ENCODE results near the gene NUMA1.

Gene NUMA1

GRCh38 chr11:72012897-72013721 is 67.2 kb downstream of the NUMA1 start:
- no peak for ATAC-seq (replicated peaks)
- DNase-seq: no peak
- Mint-ChIP-seq H3K4me1 (peaks cover 8 to 39% of the 10 kb centered on the region in 2 donors), H3K9me3 (no peaks in the 10 kb centered on the region), H3K36me3 (peaks cover 53 to 74% of the 10 kb centered on the region in 2 donors), H3K4me3 (peak overlapping the region in 1 of 2 donors; percentile 25), H3K27me3 (no peaks in the 10 kb centered on the region), H3K27ac (peak overlapping the region; percentile 93)

GRCh38 chr11:72012091-72012630 is 68.2 kb downstream of the NUMA1 start:
- Mint-ChIP-seq H3K27me3 (no peaks in the 10 kb centered on the region), H3K9me3 (no peaks in the 10 kb centered on the region), H3K36me3 (peaks cover 50 to 71% of the 10 kb centered on the region in 2 donors), H3K27ac (peak overlapping the region; percentile 4), H3K4me1 (peaks cover 8 to 47% of the 10 kb centered on the region in 2 donors), H3K4me3 (no peak overlapping the region)
- ATAC-seq (replicated peaks) (no peak), DNase-seq (no peak)

- Mint-ChIP-seq H3K4me1 (peaks cover 10 to 54% of the 10 kb centered on the region in 2 donors), H3K36me3 (peaks cover 40 to 71% of the 10 kb centered on the region in 2 donors), H3K9me3 (no peaks in the 10 kb centered on the region), H3K27me3 (no peaks in the 10 kb centered on the region), H3K4me3 (no peak overlapping the region), H3K27ac (peak overlapping the region; percentile 32)
- DNase-seq (no peak), ATAC-seq (replicated peaks) (no peak)
These were observed 69.7 kb downstream of the NUMA1 start for GRCh38 chr11:72010529-72011233.

DNA sequence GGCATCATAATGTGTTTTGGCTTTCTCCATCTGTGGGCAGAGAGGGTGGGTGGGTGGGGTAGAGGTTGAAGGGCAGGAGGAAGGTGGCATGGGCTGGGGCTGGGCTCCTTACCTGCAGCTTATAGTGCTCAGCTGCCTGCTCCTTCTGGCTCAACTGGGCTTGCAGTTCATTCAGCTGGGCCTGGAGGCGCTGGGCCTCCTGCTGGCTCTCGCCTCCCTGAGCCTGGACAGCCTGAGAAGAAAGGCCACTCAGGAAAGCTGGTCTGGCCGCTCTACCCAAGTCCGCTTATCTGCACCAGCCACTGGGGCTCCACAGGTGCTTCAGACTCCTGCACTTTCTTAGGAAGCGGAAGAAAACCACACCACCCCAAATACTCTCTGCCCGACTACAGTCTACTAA is 71.2 kb downstream of the NUMA1 start:
- no peak overlapping the region for H3K4me3 Mint-ChIP-seq

GRCh38 chr11:72008728-72009127 is 71.6 kb downstream of the NUMA1 start:
- Mint-ChIP-seq H3K4me3 (no peak overlapping the region), H3K27me3 (no peaks in the 10 kb centered on the region), H3K27ac (peak overlapping the region; percentile 84), H3K9me3 (no peaks in the 10 kb centered on the region), H3K36me3 (peaks cover 33 to 68% of the 10 kb centered on the region in 2 donors), H3K4me1 (peaks cover 18 to 61% of the 10 kb centered on the region in 2 donors)
- no peak for ATAC-seq (replicated peaks)
- DNase-seq: no peak

More for the DNA sequence above, 71.2 kb downstream of the NUMA1 start:
- no peak for ATAC-seq (replicated peaks)
- H3K27me3 Mint-ChIP-seq: no peaks in the 10 kb centered on the region
- no peaks in the 10 kb centered on the region for H3K9me3 Mint-ChIP-seq
- H3K36me3 Mint-ChIP-seq: peaks cover 33 to 68% of the 10 kb centered on the region in 2 donors
- peaks cover 15 to 58% of the 10 kb centered on the region in 2 donors for H3K4me1 Mint-ChIP-seq
- no peak for DNase-seq
- H3K27ac Mint-ChIP-seq: peak overlapping the region; percentile 84

DNA sequence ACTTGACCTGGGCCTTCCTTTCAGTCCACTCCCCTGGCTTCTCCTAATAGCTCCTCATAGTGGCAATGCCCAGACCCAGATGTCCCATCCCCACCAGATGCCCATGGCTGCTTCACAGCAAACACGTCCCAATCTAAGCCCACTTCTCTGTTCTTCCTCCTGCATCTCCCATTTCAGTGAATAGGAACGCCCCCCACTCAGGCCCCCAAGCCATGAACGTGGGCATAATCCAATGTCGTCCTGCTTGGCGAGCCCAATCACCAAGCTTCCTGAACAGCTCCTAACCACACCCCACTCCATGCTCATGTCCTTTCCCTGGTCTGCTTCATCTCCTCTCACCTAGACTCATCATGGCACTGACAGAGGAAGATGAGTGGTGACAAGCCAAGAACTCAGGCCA is 72.8 kb downstream of the NUMA1 start:
- no peaks in the 10 kb centered on the region for H3K9me3 Mint-ChIP-seq
- no peak overlapping the region for H3K4me3 Mint-ChIP-seq
- no peak for DNase-seq
- no peaks in the 10 kb centered on the region for H3K27me3 Mint-ChIP-seq
- peak overlapping the region; percentile 63 for H3K27ac Mint-ChIP-seq
- peaks cover 36 to 66% of the 10 kb centered on the region in 2 donors for H3K36me3 Mint-ChIP-seq
- peaks cover 21 to 53% of the 10 kb centered on the region in 2 donors for H3K4me1 Mint-ChIP-seq
- ATAC-seq (replicated peaks): no peak

- peak overlapping the region; percentile 68 for H3K27ac Mint-ChIP-seq
- no peak for ATAC-seq (replicated peaks)
- no peak for DNase-seq
- H3K4me3 Mint-ChIP-seq: no peak overlapping the region
- H3K4me1 Mint-ChIP-seq: peaks cover 21 to 57% of the 10 kb centered on the region in 2 donors
- no peaks in the 10 kb centered on the region for H3K27me3 Mint-ChIP-seq
- no peaks in the 10 kb centered on the region for H3K9me3 Mint-ChIP-seq
- H3K36me3 Mint-ChIP-seq: peaks cover 41 to 71% of the 10 kb centered on the region in 2 donors
These were observed 73.3 kb downstream of the NUMA1 start for GRCh38 chr11:72007089-72007476.

DNA sequence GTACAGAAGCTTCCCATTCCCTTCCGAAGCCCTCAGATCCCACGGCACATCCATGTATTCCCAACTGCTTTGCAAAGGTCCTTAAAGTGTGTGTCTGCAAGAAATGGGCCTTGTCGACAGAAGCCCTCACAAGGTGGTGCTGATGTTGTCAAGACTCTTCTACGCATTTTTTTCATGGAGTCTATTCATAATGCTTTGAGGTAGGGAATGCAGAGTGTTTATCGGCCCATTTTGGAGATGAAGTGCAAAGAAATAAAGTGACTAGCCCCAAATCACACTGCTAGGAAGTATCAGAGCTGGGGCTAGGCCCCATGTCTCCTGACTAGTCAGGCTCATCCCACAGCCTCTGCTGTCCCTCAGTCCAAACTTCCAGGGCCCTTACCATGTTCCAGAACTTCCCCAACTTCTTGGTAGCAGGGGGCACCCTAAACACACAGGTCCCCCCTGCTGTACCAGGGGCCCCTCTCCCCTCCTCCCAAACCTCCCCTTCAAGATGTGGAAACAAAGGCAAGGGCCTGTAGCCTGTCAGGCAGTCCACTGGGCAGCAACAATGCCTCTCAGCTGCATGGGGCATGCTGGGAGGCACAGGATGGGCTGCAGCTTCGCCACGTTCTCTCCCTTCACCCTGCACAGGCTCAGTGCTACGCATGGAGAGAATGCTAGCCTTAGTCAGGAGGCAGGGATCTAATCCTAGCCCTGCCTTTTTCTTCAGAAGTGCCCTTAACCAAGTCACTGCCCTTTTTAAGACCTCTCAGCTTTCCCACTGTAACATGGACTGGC is 73.8 kb downstream of the NUMA1 start:
- DNase-seq (no peak), ATAC-seq (replicated peaks) (no peak)
- H3K9me3 Mint-ChIP-seq: no peaks in the 10 kb centered on the region
- peaks cover 41 to 76% of the 10 kb centered on the region in 2 donors for H3K36me3 Mint-ChIP-seq
- peak overlapping the region; percentile 84 for H3K27ac Mint-ChIP-seq
- H3K4me3 Mint-ChIP-seq: peak overlapping the region in 1 of 2 donors; percentile 17
- H3K27me3 Mint-ChIP-seq: no peaks in the 10 kb centered on the region
- H3K4me1 Mint-ChIP-seq: peaks cover 21 to 62% of the 10 kb centered on the region in 2 donors

GRCh38 chr11:72005347-72006260 is 74.7 kb downstream of the NUMA1 start:
- Mint-ChIP-seq H3K9me3 (no peaks in the 10 kb centered on the region), H3K27me3 (no peaks in the 10 kb centered on the region), H3K36me3 (peaks cover 42 to 77% of the 10 kb centered on the region in 2 donors), H3K4me3 (peak overlapping the region in 1 of 2 donors; percentile 17), H3K4me1 (peaks cover 22 to 55% of the 10 kb centered on the region in 2 donors), H3K27ac (peak overlapping the region; percentile 84)
- ATAC-seq (replicated peaks): no peak
- DNase-seq: no peak

DNA sequence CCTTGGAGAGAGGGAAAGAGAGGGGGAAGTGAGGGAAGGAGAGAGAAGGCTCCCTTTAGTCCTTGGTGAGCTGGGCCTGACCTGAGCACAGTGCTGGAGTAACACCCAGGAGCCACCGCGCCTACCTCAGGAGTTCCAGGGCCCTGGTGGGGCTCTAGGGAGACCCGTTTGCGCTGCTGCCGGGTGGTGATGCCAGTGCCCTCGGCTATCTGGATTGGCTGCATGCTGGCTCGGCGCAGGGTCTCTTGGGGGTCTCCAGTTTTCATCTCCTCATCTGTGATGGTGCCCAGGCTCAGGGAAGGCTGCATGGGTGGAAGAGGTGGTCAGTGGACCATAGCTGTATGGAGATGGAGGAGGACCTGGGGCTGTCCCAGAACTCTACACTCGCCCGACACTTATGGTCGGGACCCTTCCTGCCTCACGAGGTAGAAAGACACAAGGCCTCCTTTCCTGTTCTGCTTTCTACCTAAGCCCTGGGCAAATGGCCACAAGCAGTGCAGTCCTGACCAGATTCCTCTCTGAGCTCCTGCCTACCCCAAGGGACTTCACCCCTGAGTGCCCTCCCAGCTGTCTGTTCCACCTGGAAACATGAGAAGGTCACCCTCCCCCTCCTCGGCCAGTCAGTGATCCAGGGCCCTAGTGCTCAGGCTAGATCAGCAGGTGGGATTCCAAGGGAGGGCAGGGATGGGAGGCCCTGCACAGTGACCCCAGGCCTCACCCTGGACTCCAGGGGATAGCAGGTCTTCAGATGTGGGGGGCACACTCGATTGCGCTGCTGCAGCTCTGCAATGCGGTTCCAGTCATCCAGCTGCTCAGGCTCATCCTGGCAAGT is 75.6 kb downstream of the NUMA1 start:
- DNase-seq (no peak), ATAC-seq (replicated peaks) (peak; percentile 32 to 35)
- Mint-ChIP-seq H3K36me3 (peaks cover 44 to 84% of the 10 kb centered on the region in 2 donors), H3K4me3 (peak overlapping the region in 1 of 2 donors; percentile 12), H3K4me1 (peaks cover 26 to 56% of the 10 kb centered on the region in 2 donors), H3K27ac (peak overlapping the region; percentile 84), H3K9me3 (no peaks in the 10 kb centered on the region), H3K27me3 (no peaks in the 10 kb centered on the region)

GRCh38 chr11:72003776-72004171 is 76.6 kb downstream of the NUMA1 start:
- DNase-seq (no peak), ATAC-seq (replicated peaks) (no peak)
- Mint-ChIP-seq H3K4me3 (no peak overlapping the region), H3K27ac (peak overlapping the region; percentile 84), H3K4me1 (peaks cover 36 to 66% of the 10 kb centered on the region in 2 donors), H3K9me3 (peaks cover 0 to 1% of the 10 kb centered on the region in 2 donors), H3K36me3 (peaks cover 52 to 88% of the 10 kb centered on the region in 2 donors), H3K27me3 (no peaks in the 10 kb centered on the region)

Data from stimulated activated naive B cell treated with anti-CD40 and anti-IgM and Interleukin-4, amounts not matched to agents 10 μg/mL and 1 μg/mL and 100 μg/mL, for 72 hours (primary cell).